HG03066 (cell line): ENCODE measurements around the gene ZNF836.
A peak's percentile ranks its signal among the peaks of the same experiment; 100 is the strongest.

Source experiments
- ATAC-seq: cut with Tn5 transposase; IDR thresholded peaks from one replicate; pipeline ENCODE4 v1.9.1; 2021; ENCODE audit warnings: low read depth; ENCODE audit not compliant: unreplicated experiment

Gene ZNF836

DNA sequence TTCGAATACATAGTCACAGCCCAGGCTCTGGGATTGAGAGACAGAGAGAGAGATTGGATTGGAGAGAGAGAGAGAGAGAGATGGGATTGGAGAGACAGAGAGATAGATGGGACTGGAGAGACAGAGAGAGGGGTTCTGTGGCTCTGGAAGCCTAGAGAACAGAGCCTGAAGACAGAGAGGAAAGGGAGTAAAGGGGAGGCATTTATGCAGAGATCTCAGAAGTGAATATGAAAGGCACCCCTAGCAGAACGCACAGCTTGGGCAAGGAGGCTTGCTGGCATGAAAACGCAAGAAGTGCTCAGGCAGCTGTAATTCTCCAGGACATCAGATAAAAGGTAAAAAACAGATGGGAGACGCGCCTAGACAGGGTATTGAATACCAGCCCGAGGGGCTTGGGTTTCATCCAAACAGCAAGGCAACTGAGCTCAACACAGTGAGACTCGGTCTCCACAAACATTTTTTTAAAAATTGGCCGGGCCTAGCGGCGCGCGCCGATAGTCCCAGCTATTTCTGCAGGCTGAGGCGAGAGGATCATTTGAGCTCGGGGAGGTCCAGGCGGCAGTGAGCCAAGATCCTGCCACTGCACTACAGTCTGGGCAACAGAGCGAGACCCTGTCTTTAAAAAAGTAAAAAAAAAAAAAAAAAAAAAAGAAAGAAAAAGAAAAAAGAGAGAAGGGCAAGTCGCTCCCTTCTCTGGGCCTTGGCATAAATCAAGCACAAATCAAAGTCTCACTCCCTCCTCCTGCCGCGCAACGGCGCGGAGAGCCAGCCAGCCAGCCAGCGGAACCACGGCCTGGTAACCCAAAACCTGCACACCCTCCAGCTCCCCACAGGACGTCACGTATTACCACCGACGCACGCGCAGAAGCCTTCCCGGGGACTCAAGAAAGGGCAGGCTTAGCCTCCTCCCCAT, 17.7 kb upstream of the ZNF836 start:
- peak; percentile 3 for ATAC-seq

DNA sequence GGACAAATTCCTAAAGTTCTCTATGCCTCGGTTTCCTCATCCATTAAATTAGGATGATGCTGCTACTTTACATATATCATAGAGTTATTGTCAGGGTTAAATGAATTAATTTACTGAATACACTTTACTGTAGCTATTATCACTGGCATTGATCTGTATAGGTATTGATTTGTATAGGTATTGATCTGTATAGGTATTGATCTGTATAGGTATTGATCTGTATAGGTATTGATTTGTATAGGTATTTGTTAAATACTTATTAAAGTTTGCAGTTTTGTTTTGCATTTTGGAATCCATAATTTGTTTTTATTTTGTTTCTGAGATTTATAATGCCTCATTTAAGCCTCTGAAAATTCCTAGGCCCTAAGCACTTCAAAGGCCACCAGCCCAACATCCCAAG, 16.0 kb upstream of the ZNF836 start:
- ATAC-seq: no peak

DNA sequence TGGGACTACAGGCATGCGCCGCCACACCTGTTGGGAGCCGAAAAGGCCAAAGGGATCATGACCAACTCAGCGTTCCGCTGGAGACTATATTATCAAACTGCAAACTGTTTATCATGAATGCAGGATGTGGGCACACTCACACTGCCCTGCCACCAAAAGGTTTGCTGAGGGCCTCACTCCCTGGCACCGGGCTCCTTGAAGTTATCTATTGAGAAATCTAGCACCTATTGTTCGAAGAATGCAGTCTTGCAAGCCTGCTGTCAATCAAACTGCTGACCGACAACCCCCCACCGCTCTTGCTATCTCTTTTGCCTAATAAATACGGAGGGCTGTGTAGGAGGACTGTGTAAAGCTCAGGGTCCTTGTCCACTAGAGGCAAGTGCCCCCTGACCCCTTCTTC, 5.2 kb upstream of the ZNF836 start:
- no peak for ATAC-seq

DNA sequence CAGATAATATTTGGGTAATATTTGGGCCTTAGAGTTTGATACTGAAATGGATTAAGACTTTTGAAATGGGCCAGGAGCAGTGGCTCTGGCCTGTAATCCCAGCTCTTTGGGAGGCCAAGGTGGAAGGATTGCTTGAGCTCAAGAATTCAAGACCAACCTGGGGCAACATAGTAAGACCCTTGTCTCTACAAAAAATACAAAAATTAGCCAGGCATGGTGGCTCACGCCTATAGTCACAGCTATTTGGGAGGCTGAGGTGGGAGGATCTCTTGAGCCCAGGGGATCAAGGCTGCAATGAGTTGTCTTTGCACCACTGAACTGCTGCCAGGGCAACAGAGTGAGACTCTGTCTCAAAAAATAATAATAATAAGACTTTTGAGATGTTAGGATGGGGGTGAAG, 926 bp upstream of the ZNF836 start:
- ATAC-seq: no peak

DNA sequence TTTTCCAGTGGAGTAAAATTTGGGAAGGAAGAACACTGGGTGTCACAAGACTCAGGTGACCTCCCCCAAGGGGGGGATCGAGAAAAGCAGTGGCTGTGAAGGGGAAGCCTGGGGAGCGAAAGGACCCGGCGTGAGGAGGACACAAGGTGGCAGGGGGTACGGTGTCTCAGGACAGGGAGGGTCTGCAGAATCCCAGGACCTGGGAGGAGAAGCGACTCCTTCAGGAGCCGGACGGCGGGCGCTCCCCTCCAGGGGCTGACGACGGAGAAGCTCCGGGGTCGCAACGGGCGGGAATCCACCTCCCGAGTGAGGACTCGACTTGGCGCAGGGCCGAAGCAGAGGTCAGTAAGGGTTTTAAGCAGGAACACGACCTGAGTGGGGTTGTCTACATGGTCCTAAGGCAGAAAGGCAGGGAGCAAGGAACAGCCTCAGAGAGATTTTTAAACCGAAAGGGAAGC, 529 bp downstream of the ZNF836 start:
- no peak for ATAC-seq

DNA sequence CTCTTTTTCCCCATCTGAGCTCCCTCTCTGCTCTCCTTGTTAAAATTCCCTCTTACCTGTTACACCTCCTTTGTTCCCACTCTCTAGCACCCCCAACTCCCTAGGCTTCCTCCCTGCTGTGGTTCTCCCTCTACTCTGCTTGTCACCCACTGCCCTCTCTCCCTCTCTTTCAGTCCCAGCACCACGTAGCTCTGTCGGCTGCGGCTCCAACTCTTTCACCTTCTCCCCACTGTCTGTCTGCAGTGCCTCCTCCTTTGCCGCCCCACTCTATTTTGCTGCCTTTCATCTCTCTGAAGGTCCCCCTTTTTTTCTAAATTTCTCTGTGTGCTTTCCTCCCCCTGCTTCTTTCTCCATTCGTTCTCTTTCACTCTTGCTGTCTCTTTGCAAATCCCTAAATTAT, 1.1 kb downstream of the ZNF836 start:
- no peak for ATAC-seq

DNA sequence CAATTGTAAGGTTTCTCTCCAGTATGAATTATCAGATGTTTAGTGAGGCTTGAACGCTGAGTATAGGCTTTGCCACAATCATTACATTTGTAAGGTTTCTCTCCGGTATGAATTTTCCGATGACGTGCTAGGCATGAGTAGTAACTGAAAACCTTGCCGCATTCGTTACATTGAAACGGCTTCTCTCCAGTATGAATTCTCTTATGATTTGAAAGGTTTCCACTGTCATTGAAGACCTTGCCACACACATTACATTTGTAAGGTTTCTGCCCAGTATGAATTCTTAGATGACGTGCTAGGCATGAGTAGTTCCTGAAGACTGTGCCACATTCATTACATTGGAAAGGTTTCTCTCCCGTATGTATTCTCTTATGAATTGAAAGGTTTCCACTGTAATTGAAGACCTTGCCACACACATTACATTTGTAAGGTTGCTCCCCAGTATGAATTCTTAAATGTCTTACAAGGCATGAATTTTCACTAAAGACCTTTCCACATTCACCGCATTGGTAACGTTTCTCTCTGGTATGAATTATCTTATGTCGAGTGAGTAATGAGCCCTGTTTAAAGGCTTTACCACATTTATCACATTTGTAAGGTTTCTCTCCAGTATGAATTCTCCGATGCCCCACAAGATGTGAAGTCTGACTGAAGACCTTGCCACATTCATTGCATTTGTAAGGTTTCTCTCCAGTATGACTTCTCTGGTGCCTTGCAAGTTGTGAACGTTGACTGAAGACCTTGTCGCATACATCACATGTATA, 15.6 kb downstream of the ZNF836 start:
- ATAC-seq: no peak

DNA sequence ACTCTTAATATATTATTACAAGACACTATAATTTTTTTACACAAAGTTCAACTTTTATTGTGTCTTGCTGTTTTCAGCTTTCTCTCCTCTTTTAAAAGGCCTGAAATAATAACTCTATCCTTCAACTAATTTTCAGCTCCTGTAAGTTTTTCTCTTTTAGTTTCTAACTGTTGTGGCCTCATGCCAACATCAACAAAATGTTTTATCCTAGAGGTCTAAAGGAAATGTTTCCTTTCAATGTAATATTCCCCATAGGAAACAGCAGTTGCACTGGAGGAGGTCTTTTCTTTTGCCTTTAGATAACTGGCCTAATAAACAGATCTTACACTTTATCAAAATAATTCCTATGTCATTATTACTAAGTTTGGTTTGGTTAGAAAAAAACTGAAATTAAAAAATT, 23.2 kb downstream of the ZNF836 start:
- ATAC-seq: no peak

DNA sequence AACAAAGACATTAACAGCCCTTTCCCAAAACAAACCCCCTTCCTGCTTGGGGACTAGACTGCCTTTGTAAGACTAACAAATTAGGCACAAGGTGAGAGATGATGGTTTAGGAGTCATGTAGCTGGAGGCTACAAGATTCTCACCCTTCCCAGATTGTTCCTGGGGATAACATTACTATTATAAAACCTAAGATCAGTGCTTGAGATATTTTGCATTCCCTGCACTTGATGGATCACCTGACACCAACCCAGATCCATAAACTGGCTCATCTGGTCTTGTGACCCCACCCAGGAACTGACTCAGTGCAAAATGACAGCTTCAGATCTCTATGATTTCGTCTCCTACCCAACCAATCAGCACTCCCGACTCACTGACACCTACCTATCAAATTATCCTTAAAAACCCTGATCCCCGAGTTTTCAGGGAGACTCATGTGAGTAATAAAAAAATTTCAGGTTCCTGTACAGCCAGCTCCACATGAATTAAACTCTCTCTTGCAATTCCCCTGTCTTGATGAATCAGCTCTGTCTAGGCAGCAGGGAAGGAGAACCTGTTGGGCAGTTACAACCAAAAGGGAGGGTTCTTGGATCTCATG, 29.3 kb downstream of the ZNF836 start:
- no peak for ATAC-seq

DNA sequence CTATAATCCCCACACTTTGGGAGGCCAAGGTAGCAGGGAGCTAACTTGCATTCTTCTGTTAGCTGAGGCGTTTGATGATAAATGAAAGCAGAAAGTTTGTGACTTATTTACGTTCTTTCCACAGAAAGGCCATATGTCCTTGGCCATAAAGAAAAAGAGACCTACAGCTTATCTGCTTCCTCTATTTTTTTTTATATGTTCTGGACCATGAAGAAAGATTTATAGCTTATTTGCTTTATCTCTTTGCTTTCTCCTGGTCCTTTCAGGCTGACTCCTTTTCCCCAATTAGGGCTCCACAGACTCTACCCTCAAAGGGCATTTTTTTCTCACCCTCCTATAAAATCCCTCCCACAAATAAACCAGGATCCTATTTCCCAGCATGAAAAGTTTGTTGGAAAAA, 30.2 kb downstream of the ZNF836 start:
- ATAC-seq: no peak

DNA sequence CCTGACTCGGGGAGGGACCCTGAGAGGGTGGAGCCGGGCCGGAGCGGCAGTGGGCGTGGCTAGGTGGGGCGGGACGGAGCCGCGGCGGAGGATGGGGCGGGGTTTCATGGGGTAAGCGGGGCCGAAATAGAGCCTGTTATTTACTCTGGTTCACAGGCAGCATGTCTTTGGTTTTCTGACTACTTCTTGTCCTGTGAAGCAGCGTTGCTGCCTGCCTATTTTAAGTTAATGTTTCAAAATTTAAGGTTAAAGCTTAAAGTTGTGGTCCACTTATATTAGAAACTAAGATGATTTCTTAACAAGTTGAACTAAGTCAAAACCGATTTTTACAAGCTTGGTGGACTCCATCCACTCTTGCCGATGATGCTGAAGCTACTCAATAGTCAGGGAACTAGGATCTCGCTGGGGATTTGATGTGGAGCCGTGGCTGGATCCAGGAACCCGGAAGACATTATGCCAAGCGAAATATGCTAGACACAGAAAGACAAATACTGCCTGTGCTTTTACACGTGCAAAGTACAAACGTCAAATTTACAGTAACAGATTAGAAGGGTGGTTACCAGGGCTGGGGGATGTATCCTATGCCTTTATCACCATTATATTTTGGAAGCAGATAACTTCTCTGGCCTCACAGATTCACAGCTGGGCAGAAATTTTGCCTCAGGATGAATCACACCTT, 31.2 kb downstream of the ZNF836 start:
- peak; percentile 91 for ATAC-seq

DNA sequence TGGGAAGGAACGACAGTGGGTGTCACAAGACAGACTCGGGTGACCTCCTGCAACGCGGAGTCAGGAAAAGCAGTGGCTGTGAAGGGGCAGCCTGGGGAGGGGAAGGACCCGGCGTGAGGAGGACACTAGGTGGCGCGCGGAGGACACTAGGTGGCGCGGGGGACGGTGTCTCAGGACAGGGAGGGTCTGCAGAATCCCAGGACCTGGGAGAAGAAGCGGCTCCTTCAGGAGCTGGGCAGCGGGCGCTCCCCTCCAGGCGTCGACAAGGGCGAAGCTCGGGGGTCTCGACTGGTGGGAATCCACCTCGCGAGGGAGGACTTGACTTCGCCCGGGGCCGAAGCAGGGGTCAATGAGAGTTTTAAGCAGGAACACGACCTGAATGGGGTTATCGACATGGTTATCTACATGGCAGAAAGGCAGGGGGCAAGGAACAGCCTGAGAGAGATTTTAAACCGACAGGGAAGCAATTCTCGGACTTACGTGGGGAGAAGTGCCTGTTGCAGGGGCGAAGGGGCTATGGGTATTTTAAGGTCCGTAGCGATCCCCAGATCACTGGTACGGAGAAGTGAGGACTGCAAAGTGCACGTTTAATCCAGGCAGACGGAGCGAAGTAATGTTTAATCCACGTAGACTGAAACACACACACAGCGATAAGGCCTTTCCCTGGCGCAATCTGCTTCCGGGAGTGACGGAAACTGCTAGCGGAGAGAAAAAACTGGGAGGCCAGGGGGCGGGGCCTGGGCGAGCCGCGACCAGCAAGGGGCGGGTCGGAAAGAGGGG, 32.0 kb downstream of the ZNF836 start, which contains the start of gene ZNF616:
TSS of gene ZNF616 (minus strand) at position 687 of the 780 bp plus-strand sequence. CDS start 9,426 bp downstream, outside the sequence.
- peak; percentile 61 for ATAC-seq

DNA sequence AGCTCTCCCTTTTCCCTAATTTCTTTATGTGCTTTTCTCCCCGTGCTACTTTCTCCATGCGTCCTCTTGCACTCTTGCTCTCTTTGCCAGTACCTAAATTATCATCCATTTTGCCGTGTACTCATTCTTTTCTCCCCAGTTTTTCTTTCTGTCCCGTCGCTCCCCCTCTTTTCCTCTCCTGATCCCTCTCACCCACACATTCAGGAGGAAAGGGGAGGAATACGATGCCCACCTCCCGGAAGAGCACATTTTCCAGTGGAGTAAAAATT, 32.5 kb downstream of the ZNF836 start:
- ATAC-seq: no peak

DNA sequence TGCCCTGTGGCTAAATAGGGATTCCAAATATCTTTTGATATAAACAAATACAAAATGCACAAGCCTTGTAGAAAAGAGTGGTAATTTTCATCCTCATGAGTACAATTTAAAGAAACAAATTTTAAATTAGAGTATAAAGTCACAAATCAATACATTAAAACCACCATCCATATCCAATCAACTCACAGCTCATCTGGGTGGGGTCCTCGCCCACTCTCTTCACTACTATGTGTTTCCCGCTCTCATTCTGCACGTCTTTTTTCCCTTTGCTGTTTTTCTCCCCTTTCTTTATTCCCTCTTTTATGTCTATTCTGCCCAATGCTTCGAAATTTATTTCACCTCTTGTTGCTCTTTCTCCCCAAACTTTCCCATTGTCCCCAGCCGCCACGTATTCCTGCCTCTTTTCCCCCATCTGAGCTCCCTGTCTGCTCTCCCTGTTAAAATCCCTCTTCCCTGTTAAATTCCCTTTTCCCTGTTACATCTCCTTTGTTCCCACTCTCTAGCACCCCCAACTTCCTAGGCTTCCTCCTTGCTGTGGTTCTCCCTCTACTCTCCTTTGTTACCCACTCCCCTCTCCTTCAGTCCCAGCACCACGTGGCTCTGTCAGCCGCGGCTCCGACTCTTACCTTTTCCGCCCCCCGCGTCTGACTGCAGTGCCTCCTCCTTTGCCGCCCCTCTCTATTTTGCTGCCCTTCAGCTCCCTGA, 33.0 kb downstream of the ZNF836 start:
- no peak for ATAC-seq

DNA sequence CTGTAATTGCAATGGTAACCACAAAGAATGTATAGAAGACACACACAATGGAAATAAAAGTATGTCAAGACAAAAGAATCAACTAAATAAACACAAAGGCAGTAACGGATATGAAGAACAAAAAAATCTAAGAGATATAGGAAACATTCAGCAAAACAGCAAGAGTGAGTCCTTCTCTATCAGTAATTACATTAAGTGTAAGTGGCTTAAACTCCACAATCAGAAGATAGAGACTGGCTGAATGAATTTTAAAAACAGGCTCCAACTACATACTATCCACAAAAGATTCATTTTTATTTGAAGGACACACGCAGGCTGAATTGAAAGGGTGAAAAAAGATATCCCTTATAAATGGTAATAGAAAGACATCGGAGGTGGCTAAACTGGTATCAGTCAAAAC, 51.1 kb downstream of the ZNF836 start:
- no peak for ATAC-seq

DNA sequence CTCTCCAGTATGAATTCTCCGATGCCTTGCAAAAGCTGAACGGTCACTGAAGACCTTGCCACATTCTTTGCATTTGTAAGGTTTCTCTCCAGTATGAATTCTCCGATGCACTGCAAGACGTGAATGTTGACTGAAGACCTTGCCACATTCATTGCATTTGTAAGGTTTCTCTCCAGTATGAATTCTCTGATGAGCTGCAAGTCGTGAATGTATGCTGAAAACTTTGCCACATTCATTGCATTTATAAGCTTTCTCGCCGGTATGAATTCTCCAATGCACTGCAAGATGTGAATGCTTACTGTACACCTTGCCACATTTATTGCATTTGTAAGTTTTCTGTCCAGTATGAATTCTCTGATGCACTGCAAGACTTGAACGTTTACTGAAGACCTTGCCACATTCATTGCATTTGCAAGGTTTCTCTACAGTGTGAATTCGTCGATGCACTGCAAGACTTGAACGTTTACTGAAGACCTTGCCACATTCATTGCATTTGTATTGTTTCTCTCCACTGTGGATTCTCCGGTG, 55.8 kb downstream of the ZNF836 start:
- ATAC-seq: no peak

DNA sequence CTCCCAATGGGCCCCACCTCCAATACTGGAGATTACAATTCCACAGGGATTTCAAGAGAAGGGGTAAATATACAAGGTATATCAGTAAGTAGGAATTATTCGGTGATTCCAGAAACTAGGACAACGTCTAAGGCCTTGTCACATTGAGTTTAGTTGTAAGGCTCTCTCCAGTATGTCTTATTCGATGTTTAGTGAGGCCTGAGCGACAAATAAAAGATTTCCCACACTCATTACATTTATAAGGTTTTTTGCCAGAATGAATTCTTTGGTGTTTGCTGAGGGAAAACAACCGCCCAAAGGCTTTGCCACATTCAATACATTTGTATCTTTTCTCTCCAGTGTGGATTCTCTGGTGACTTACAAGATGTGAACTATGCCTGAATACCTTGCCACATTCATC, 56.7 kb downstream of the ZNF836 start:
- no peak for ATAC-seq

DNA sequence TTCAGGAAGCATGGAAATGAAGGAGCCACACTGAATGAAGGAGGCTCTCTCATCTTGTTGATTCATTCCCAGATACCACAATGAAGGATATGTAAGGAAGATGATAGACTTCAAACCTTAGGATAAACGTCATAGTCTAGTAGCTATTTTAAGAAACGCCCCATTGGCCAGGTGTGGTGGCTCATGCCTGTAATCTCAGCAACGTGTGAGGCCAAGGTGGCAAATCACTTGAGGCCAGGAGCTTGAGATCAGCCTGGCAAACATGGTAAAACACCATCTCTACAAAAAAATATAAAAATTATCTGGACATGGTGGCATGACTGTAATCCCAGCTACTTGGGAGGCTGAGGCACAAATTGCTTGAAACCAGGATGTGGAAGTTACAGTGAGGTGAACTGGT, 58.8 kb downstream of the ZNF836 start:
- ATAC-seq: no peak

DNA sequence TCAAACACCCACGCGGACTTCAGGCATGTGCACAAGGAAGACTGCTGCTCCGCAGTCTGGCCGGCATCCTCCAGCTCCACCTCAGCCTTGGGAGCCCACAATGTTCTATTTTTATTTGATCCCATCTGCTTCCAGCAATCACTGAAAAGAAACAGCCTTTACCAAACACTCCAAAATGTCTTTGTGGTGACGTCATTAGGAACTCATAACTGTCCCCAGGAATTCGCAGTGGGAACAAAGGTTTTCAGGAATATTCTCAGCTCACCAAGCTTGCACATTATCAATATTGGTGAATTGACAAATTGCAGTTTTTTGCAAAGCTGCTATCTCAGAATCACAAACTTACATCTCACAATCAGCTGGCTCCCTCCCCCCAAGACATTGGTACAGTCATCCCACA, 60.6 kb downstream of the ZNF836 start:
- ATAC-seq: no peak
